Endothelial cell of umbilical vein (primary cell): ENCODE measurements around the gene SLCO3A1.

Experiments used
- CTCF ChIP-seq, 2 donors: IDR thresholded peaks; 1 replicate in 1 of 2; 2 replicates in 1 of 2; pipeline ENCODE4 v1.5.1; 2011; ENCODE audit warnings: low read length in 2 of 2, mild to moderate bottlenecking in 2 of 2, moderate library complexity in 2 of 2, control low read depth in 1 of 2, inconsistent platforms in 1 of 2, low read depth in 1 of 2; ENCODE audit not compliant: insufficient read depth in 1 of 2; ENCODE audit errors: extremely low read depth in 1 of 2
- EZH2 ChIP-seq: IDR thresholded peaks from 2 replicates; pipeline ENCODE4 v1.6.1; 2012; ENCODE audit warnings: borderline replicate concordance, low read depth, mild to moderate bottlenecking, moderate library complexity, low read length, inconsistent platforms; ENCODE audit not compliant: severe bottlenecking
- FOS ChIP-seq: IDR thresholded peaks from 2 replicates; pipeline ENCODE4 v1.6.1; 2011; ENCODE audit warnings: mild to moderate bottlenecking, low read length, moderate library complexity, borderline replicate concordance; ENCODE audit not compliant: insufficient read depth
- GATA2 ChIP-seq: IDR thresholded peaks from 2 replicates; pipeline ENCODE4 v1.7.0; 2011; ENCODE audit warnings: low read depth, mild to moderate bottlenecking, moderate library complexity, mixed read lengths, low read length; ENCODE audit not compliant: insufficient read length, insufficient read depth
- JUN ChIP-seq: IDR thresholded peaks from 2 replicates; pipeline ENCODE4 v1.6.1; 2011; ENCODE audit warnings: borderline replicate concordance, low read depth; ENCODE audit not compliant: insufficient read length, insufficient read depth
- MYC ChIP-seq: IDR thresholded peaks from one replicate; pipeline ENCODE4 v1.6.1; 2011; ENCODE audit warnings: mild to moderate bottlenecking, low read depth, low read length
- POLR2A ChIP-seq: IDR thresholded peaks from 2 replicates; pipeline ENCODE4 v1.6.1; 2012; ENCODE audit warnings: low read depth, mild to moderate bottlenecking, control low read depth, low read length
- POLR2AphosphoS5 ChIP-seq: IDR thresholded peaks from 2 replicates; pipeline ENCODE4 v1.6.1; 2012; ENCODE audit warnings: low read depth, mild to moderate bottlenecking, control low read depth, low read length, moderate library complexity; ENCODE audit not compliant: insufficient read depth

DNA sequence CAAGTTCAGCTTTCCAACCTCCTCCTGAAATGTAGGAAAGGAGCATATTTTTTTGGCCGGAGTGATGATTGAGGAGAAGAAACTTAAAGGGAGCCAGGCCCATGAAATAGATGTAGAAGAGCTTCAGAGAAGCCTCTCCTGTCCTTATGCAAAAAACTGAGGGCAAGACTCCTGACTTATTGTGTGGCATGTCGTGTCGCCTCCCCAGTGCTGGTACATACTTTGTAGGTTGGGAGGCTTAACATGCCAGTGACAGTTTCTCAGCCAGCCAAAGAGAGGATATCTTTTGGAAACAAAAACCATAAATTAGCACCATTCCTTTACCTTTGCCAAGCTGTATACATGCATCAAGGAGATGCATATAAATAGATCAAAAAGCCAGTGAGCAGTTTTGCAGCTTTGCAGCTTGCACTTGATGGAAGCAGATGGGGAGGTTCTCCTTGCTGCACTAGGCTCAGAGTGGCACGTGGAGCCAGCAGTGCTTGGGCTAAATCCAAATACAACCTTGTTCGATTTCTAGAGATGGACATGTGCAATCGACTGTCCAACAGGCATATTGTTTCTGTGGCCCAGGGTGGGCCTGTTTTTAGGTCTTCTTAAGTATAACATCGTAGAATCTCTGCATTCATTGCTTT lies 10.2 kb downstream of the SLCO3A1 start:
- TF ChIP-seq CTCF (IDR thresholded peaks at IDR 0.05; ENCODE audit: extremely low read depth in 1 of 2, insufficient read depth in 1 of 2, low read depth in 1 of 2, low read length in 2 of 2), result no peak
- TF ChIP-seq POLR2AphosphoS5, result no peak
- no peak for TF ChIP-seq JUN
- no peak for TF ChIP-seq MYC
- TF ChIP-seq POLR2A, result no peak
- TF ChIP-seq EZH2, result no peak
- TF ChIP-seq FOS, result no peak
- no peak for TF ChIP-seq GATA2
